Peyer's patch (tissue), 4 donors: ENCODE results near the gene MYL6B. TPM values are rescaled to one million over a fixed set of nuclear protein-coding genes. Genes with fewer than 3 reads are reported as not detected.
A peak's percentile ranks its signal among the peaks of the same experiment; 100 is the strongest.
"Not testable (repeated sequence)": the region's sequence is repeated elsewhere in the genome, so short reads cannot be mapped to it uniquely, and the experiment has no call there.

Source experiments
- DNase-seq, 3 donors: peaks; one replicate each; pipeline ENCODE4 v3.0.0-alpha.2; 2017 to 2019
- H3K27ac ChIP-seq, 4 donors: fragments of 200-600 bp; sonication (generic); one replicate each; pipeline ENCODE4 v1.5.1; 2016 to 2019
- H3K27me3 ChIP-seq, 2 donors: fragments of 200-600 bp; sonication (generic); one replicate each; pipeline ENCODE4 v1.5.1; 2019
- H3K36me3 ChIP-seq, 3 donors: fragments of 200-600 bp; sonication (generic); one replicate each; pipeline ENCODE4 v1.5.1; 2016 to 2019
- H3K4me1 ChIP-seq, 4 donors: fragments of 200-600 bp; sonication (generic); one replicate each; pipeline ENCODE4 v1.5.1; 2016 to 2019
- H3K4me3 ChIP-seq, 4 donors: fragments of 200-600 bp; sonication (generic); 1 replicate in 3 of 4; 2 replicates in 1 of 4; pipeline ENCODE4 v1.5.1; 2016 to 2019; ENCODE audit warnings: mild to moderate bottlenecking in 1 of 4
- H3K9me3 ChIP-seq, 4 donors: fragments of 200-600 bp; sonication (generic); one replicate each; pipeline ENCODE4 v1.5.1; 2016 to 2019; ENCODE audit warnings: mild to moderate bottlenecking in 1 of 4
- POLR2A ChIP-seq, 2 donors: fragments of 450-650 bp; IDR thresholded peaks; one replicate each; pipeline ENCODE4 v1.5.1; 2017; ENCODE audit warnings: antibody characterized with exemption in 2 of 2, mild to moderate bottlenecking in 2 of 2, moderate library complexity in 2 of 2
- total RNA-seq, 4 donors: library from RNA; depleted of rRNA; stranded (reverse); fragments of >200 nt; gene quantifications; one replicate each; pipeline ENCODE4 v1.1.0, GENCODE V29; 2016
- TF ChIP-seq, protein P1 (sequence below), 6 experiments: fragments of 450-650 bp in 4 of 6; fragments of 200-600 bp in 2 of 6; sonication (generic) in 1 of 6; IDR thresholded peaks; one replicate each; pipeline ENCODE4 v1.5.1; 2017 to 2019; ENCODE audit warnings: antibody characterized with exemption in 6 of 6, mild to moderate bottlenecking in 3 of 6, moderate library complexity in 1 of 6

The MYL6B gene
- total RNA-seq, 4 donors from 2014 or later = 16.0 to 46.2 (median 21.3) TPM

DNA sequence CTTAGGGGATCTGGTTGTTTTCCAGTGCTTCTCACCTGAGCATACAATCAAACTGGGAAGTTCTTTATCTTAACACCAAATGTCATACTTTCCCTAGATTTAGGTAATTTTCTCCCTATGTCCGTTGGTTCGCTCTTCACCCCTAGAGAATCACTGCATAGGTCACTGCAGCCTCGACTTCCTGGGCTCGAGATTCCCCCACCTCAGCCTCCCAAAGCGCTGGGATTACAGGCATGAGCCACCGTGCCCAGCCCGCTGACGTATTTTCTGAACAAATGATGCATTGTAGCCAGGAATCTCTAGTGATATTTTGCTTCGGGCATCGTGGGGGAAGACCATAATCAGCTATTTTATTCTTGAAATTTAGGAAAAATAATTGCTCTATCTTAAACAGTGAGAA is 37.1 kb upstream of the MYL6B start:
- H3K27me3 ChIP-seq = no peaks in the 10 kb centered on the region
- H3K36me3 ChIP-seq = peaks cover 0 to 34% (median 5%) of the 10 kb centered on the region in 3 donors
- peak overlapping the region; percentile 78 to 96 (median 95) for H3K27ac ChIP-seq
- no peak for DNase-seq
- no peak for TF ChIP-seq POLR2A (IDR thresholded peaks at IDR 0.05)
- TF ChIP-seq, protein P1, sequence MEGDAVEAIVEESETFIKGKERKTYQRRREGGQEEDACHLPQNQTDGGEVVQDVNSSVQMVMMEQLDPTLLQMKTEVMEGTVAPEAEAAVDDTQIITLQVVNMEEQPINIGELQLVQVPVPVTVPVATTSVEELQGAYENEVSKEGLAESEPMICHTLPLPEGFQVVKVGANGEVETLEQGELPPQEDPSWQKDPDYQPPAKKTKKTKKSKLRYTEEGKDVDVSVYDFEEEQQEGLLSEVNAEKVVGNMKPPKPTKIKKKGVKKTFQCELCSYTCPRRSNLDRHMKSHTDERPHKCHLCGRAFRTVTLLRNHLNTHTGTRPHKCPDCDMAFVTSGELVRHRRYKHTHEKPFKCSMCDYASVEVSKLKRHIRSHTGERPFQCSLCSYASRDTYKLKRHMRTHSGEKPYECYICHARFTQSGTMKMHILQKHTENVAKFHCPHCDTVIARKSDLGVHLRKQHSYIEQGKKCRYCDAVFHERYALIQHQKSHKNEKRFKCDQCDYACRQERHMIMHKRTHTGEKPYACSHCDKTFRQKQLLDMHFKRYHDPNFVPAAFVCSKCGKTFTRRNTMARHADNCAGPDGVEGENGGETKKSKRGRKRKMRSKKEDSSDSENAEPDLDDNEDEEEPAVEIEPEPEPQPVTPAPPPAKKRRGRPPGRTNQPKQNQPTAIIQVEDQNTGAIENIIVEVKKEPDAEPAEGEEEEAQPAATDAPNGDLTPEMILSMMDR (IDR thresholded peaks at IDR 0.05) = no peak
- H3K4me1 ChIP-seq = peaks cover 3 to 18% (median 4%) of the 10 kb centered on the region in 4 donors
- peak overlapping the region in 3 of 4 donors; percentile 59 to 75 (median 69) for H3K4me3 ChIP-seq
- H3K9me3 ChIP-seq = no peaks in the 10 kb centered on the region

DNA sequence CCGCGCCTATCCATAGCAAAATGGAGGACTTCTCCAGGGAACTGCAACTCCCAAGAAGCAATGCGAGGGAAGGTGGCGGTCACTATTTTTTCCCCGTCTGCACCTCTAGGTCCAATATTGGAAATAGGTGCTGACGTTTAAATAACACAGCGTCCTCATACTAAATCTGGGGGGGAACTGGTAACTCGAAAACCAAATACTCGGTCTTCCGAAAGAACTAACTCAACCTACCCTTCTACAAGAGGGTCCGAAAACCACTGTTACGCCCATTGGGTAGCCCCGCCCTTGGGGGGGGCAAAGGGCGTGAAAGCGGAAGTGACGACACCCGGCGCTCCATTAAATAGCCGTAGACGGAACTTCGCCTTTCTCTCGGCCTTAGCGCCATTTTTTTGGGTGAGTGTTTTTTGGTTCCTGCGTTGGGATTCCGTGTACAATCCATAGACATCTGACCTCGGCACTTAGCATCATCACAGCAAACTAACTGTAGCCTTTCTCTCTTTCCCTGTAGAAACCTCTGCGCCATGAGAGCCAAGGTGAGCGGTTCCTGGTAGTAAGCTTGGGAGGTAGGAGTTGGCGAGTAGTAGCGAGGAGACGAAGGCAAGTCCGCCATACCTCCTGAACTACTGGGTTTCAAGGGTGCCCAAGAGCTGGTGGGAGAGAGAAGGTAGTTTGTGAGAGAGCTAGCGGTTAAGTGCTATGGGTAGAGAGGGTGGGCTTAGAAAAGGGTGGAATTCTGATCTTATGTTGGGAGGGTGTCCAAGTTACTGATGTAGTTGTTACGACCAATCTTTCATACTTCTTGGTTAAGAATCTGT is 35.9 kb upstream of the MYL6B start, which contains the start of gene RPL41:
Gene RPL41, plus strand, starts transcription at position 367 of the 815 bp plus-strand sequence.
- H3K27me3 ChIP-seq = no peaks in the 10 kb centered on the region
- H3K4me3 ChIP-seq = peak within 1 kb of the TSS; percentile 56 to 75 (median 64)
- DNase-seq = peak; percentile 95 to 99 (median 96)
- TF ChIP-seq POLR2A (IDR thresholded peaks at IDR 0.05) = peak; percentile 88 to 96
- TF ChIP-seq, protein P1 (IDR thresholded peaks at IDR 0.05) = peak in 3 of 6 experiments; percentile 19 to 22 (median 21)
- peaks cover 0 to 34% (median under 1%) of the 10 kb centered on the region in 3 donors for H3K36me3 ChIP-seq
- no peaks in the 10 kb centered on the region for H3K9me3 ChIP-seq
- peaks cover 3 to 18% (median 4%) of the 10 kb centered on the region in 4 donors for H3K4me1 ChIP-seq
- H3K27ac ChIP-seq = peak within 1 kb of the TSS; percentile 94 to 96 (median 95)

DNA sequence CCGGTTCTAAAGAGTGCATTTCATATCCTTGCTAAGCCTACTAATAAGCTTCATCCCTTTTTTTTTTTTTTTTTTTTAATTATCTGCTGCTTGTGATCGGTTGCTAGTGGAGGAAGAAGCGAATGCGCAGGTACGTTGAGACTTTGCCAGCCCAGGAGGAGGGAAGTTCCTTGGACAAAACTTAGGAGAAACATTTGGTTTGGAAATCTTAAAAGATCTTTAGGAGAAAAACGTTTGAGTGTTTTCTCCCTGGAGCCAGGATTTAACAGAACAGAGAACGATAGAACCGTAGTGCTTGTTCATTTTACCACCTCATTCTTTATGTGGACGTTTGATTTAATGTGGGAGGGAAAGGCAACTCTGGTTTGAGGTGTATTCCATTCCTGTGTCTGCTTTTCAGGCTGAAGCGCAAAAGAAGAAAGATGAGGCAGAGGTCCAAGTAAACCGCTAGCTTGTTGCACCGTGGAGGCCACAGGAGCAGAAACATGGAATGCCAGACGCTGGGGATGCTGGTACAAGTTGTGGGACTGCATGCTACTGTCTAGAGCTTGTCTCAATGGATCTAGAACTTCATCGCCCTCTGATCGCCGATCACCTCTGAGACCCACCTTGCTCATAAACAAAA is 35.2 kb upstream of the MYL6B start:
- not testable (repeated sequence) for DNase-seq, H3K9me3 ChIP-seq, H3K27me3 ChIP-seq
- peak overlapping the region; percentile 56 to 75 (median 64) for H3K4me3 ChIP-seq
- H3K36me3 ChIP-seq = peaks cover 0 to 34% (median 0%) of the 10 kb centered on the region in 3 donors
- peak overlapping the region; percentile 94 to 96 (median 95) for H3K27ac ChIP-seq
- H3K4me1 ChIP-seq = peaks cover 3 to 18% (median 4%) of the 10 kb centered on the region in 4 donors

DNA sequence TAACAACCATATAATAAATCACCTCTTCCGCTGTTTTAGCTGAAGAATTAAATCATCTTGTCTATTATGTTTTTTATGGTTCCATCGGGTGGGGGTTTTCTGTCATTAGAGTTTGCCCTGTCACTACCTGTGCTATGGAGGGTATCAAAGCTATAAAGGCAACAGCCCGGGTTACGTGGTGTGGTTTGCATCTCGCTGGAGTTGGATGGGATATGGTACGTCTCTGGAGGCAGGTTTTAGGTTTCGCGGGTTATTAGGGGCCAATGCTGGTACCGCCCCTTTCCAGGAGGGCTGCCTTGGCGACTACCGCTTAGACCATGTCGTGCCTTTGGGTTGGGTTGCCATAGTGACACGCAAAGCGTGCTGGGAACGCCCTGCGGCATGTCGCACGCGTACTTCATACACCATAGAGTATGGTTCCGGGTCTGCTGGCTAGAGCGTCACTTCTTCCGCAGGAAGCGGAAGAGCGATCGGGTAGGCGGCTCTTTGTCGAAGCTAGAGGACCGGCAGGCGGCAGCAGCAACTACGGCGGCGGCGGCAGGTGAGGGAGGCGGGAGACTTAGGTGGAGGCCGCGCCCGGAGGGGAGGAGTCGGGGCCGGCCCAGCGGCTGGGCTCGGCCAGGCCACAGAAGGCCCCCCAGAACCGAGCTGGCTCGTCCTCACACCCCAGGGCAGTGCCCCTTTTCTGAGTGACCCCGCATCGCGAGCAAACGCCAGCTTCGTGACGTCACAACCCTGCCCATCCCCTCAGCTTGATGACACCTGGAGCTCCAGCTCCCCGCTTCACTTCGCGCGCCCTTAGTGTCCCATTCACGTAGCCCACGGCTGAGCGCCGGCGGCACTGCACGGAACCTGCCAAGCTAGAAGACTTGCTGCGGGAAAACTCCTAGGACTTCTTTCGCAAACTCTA is 34.4 kb upstream of the MYL6B start, which contains the start of gene ZC3H10:
Gene ZC3H10, plus strand, starts transcription at position 489 of the 910 bp plus-strand sequence. CDS start 2,297 bp downstream, outside the sequence.
- TF ChIP-seq, protein P1 (IDR thresholded peaks at IDR 0.05) = peak; percentile 27 to 74 (median 63)
- peak; percentile 77 to 91 for TF ChIP-seq POLR2A (IDR thresholded peaks at IDR 0.05)
- H3K27ac ChIP-seq = peak within 1 kb of the TSS; percentile 95 to 96 (median 96)
- peak within 1 kb of the TSS; percentile 69 to 75 (median 74) for H3K4me3 ChIP-seq
- H3K4me1 ChIP-seq = peaks cover 3 to 18% (median 4%) of the 10 kb centered on the region in 4 donors
- H3K36me3 ChIP-seq = peaks cover 0 to 25% (median 0%) of the 10 kb centered on the region in 3 donors
- no peaks in the 10 kb centered on the region for H3K9me3 ChIP-seq
- H3K27me3 ChIP-seq = no peaks in the 10 kb centered on the region
- DNase-seq = peak; percentile 96 to 99 (median 96)

DNA sequence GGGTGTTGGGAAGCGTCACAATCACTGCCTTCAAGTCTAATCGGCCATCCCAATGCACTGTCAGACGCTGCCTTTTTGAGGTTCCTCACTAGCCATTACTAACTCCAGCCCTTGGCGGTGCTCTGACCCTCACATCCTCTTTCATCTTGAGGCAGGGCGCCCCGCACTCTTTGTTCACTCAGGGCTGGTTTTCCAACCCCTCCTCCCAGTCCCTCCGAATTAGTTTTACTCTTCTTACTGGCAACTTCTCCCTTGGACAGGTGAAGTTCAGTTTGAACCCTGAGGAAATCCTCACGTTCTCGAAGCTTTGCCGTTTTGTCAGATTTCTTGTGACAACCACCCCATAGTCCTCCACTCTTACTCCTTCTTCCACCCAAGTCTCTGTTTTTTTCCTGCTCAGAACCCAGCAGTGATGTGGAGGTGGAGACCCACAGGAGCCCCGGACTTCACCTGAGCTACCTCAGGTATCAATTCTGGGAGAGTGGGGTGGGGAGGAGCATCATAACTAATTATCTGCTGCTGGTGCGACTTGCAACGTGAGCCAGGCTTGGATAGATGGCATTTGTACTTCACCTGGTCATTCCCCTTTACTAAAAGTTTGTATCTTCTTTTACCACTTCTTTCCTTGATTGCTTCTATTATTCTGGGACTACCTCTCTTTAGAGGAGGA is 33.6 kb upstream of the MYL6B start:
- no peak for DNase-seq
- H3K27me3 ChIP-seq = no peaks in the 10 kb centered on the region
- peak overlapping the region; percentile 95 to 96 (median 96) for H3K27ac ChIP-seq
- H3K4me1 ChIP-seq = peaks cover 3 to 18% (median 4%) of the 10 kb centered on the region in 4 donors
- H3K9me3 ChIP-seq = no peaks in the 10 kb centered on the region
- no peak for TF ChIP-seq POLR2A (IDR thresholded peaks at IDR 0.05)
- TF ChIP-seq, protein P1 (IDR thresholded peaks at IDR 0.05) = no peak
- H3K4me3 ChIP-seq = peak overlapping the region; percentile 69 to 75 (median 72)
- H3K36me3 ChIP-seq = peaks cover 0 to 19% (median 0%) of the 10 kb centered on the region in 3 donors
